ENCODE measurements around the gene BRS3.

The BRS3 gene

DNA sequence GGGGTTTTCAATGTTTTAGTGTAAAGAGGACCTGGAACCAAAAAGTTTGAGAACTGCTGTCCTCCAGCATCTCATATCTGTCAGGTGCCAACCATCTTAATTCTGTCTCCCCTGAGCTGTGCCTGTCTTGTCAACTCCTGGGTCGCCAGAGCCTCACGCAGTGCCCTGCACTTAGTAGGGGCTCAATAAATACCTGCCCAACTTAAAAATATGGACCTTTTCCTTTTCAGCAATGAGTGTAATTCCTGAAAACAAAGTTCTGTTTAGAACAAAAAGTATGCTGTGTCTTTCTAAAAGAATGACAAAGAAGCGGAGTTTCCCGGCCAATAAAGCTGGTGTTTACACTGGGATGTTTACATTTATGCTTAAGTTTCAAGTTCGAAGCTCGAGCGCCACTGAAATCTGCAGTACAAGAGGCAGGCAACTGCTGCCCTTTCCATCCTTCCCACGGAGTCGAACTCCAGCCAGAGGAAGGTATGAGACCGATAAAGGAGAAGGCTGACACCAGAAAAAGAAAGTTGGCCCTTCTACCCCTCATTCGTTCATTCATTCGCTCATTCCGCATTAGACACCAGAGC lies 8.5 kb downstream of the BRS3 start:
- H3K27ac ChIP-seq (ENCODE audit: low read length) = peak overlapping the region; percentile 95
- no peaks in the 10 kb centered on the region for H3K27me3 ChIP-seq (ENCODE audit: low read depth, low read length)
- H3K4me3 ChIP-seq (ENCODE audit: low read depth in 1 of 2, low read length in 2 of 2) = peak overlapping the region; percentile 79 to 84
- H3K9me3 ChIP-seq (ENCODE audit: control insufficient read depth in 1 of 2, low read length in 2 of 2) = no peaks in the 10 kb centered on the region
- H3K4me1 ChIP-seq (ENCODE audit: control insufficient read depth in 1 of 2, insufficient read depth in 2 of 2, low read length in 2 of 2) = no peaks in the 10 kb centered on the region
- peaks cover 6 to 7% of the 10 kb centered on the region in 2 donors for H3K36me3 ChIP-seq (ENCODE audit: control insufficient read depth in 1 of 2, insufficient read depth in 2 of 2, low read length in 2 of 2)

DNA sequence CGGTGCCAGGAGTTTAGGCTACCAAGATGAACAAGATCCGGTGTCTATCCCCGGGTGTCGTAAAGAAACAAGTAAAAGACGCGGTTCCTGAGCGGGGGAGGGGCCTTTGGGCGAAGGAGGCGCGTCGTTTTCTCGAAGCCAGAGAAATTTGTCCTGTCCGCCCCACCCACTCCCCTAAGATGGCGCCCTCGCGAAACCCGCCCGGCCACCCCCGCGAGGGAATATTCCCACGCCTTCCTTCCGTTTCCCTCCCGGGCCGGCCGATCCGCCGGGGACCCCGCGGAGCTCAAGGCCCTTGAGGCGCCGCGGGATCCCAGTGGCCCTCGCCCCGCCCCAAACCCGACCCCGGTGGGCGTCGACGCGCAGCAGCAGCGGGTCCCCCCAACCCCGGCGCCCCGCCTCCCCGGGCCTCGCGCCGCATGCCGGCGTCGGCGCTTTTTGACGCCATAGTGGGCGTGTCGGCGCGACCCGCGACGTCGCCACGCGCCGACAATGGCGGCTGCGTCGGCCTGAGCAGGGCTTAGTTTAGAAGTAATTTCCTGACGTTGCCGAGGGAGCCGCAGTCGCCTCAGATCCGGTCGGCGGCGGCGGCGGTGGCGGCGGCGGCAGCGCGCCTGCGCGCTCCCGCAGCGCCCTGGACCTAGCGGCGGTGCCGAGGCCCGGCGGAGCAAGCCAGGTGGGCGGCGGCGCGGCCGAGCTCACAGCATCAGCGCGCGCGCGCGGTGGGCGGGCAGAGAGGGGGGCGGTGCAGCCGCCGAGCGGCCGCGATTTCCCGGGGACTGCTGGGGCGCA lies 9.2 kb downstream of the BRS3 start:
- no peaks in the 10 kb centered on the region for H3K27me3 ChIP-seq (ENCODE audit: low read depth, low read length)
- H3K4me3 ChIP-seq (ENCODE audit: low read depth in 1 of 2, low read length in 2 of 2) = peak overlapping the region; percentile 79 to 84
- peaks cover 8 to 11% of the 10 kb centered on the region in 2 donors for H3K36me3 ChIP-seq (ENCODE audit: control insufficient read depth in 1 of 2, insufficient read depth in 2 of 2, low read length in 2 of 2)
- H3K4me1 ChIP-seq (ENCODE audit: control insufficient read depth in 1 of 2, insufficient read depth in 2 of 2, low read length in 2 of 2) = no peaks in the 10 kb centered on the region
- no peaks in the 10 kb centered on the region for H3K9me3 ChIP-seq (ENCODE audit: control insufficient read depth in 1 of 2, low read length in 2 of 2)
- H3K27ac ChIP-seq (ENCODE audit: low read length) = peak overlapping the region; percentile 95

DNA sequence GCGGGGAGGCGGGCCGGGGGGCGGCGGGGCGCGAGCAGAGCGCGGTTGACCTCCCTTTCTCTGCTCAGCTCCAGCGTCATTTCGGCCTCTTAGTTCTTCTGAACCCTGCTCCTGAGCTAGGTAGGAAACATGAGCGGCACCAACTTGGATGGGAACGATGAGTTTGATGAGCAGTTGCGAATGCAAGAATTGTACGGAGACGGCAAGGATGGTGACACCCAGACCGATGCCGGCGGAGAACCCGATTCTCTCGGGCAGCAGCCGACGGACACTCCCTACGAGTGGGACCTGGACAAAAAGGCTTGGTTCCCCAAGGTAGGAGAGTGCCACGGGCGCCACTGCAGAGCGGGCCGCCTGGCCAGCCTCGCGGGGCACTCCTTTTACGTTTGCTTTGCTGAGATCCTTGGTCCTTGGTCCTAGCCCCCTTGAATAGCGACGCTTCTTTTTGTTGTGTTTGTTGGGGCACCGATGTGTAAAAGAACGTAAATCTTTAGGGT lies 9.9 kb downstream of the BRS3 start, which contains the start of gene HTATSF1:
HTATSF1 (plus strand) TSS at position 37 of the 497 bp plus-strand sequence; CDS start at position 130, 93 bp downstream.
- H3K9me3 ChIP-seq (ENCODE audit: control insufficient read depth in 1 of 2, low read length in 2 of 2) = no peaks in the 10 kb centered on the region

DNA sequence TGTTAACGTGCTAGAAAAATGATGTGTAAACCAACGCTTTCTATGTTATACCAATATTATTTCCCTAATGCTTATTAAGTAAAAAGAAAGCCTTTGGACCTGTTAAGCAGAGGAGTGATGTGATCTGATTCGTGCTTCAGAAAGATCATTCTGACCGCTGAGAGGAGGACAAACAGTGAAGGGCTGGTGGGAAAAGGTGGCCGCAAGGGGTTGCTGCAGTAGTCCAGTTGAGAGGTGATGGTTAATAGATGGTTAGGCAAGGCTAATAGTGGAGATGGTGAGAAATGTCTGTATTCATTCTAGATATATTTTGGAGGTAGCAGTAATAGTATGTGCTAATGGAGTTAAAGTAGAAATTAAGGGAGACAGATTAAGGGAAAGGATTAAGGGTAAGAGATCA lies 31.3 kb downstream of the BRS3 start:
- Histone ChIP-seq H3K27me3 (ENCODE audit: low read depth, low read length) (no peaks in the 10 kb centered on the region), H3K27ac (ENCODE audit: low read length) (no peak overlapping the region), H3K4me1 (ENCODE audit: control insufficient read depth in 1 of 2, insufficient read depth in 2 of 2, low read length in 2 of 2) (no peaks in the 10 kb centered on the region), H3K36me3 (ENCODE audit: control insufficient read depth in 1 of 2, insufficient read depth in 2 of 2, low read length in 2 of 2) (no peaks in the 10 kb centered on the region), H3K9me3 (ENCODE audit: control insufficient read depth in 1 of 2, low read length in 2 of 2) (no peaks in the 10 kb centered on the region), H3K4me3 (ENCODE audit: low read depth in 1 of 2, low read length in 2 of 2) (no peak overlapping the region)

More for the DNA sequence above, 9.9 kb downstream of the BRS3 start, which contains the start of gene HTATSF1:
- Histone ChIP-seq H3K27me3 (ENCODE audit: low read depth, low read length) (no peaks in the 10 kb centered on the region), H3K4me3 (ENCODE audit: low read depth in 1 of 2, low read length in 2 of 2) (peak within 1 kb of the TSS; percentile 79 to 84), H3K36me3 (ENCODE audit: control insufficient read depth in 1 of 2, insufficient read depth in 2 of 2, low read length in 2 of 2) (peaks cover 9 to 11% of the 10 kb centered on the region in 2 donors), H3K27ac (ENCODE audit: low read length) (peak within 1 kb of the TSS; percentile 95), H3K4me1 (ENCODE audit: control insufficient read depth in 1 of 2, insufficient read depth in 2 of 2, low read length in 2 of 2) (no peaks in the 10 kb centered on the region)

DNA sequence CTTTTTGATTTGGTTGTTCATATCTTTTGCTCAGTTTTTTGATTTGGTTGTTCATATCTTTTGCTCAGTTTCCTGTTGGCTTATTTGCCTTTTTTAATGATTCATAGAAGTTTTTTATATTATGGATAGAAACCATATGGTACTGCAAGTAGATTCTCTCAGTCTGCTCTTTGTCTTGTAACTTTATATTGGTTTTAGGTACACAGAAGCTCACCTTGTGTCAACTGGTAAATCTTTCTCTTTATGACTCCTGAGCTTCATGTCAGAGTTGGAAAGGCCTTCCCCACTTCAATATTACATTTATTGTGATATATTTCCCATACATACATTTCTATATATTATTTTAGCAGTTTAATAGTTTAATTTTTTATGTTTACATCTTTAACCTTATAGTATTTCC lies 36.0 kb downstream of the BRS3 start:
- H3K36me3 ChIP-seq (ENCODE audit: control insufficient read depth in 1 of 2, insufficient read depth in 2 of 2, low read length in 2 of 2) = no peaks in the 10 kb centered on the region
- H3K27ac ChIP-seq (ENCODE audit: low read length) = no peak overlapping the region
- no peak overlapping the region for H3K4me3 ChIP-seq (ENCODE audit: low read depth in 1 of 2, low read length in 2 of 2)

DNA sequence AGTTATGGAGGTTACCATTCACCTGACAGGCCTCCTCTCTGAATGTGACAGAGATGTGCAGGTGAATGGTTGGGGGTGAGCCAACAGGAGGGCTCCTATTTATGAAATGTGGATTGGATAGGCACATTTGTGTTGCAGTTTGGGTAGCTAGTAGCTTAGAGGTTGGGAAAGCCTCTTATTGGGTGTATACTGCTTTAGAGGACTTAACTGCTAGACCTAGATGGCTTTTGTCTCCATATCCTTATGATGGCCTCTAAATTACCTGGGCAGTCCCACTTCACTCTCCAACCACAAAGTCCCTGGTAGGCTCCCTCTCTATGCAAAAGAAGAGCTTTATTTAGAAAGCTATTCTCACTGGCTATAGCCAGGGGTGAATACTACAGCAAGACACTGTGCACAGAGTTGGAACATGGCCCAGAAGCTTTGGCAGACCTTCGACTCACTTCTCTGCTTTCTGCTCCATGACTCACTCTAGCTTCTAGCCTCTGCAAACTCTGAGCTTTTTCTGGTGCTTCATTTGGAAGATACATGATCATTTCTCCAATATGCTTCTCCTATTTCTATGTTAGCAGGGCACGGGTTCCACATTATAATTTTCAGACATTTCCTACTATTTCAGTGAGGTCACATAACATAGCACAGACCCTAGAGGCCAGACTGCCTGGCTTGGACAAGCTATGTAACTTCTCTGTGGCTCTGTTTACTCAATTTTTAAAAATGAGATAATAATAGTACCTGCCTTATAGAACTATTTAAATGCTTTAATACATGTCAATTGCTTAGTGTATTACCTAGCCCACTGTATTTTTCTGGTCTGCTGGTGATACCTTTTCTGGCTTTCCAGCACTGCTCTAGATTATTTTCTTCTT lies 38.2 kb downstream of the BRS3 start:
- peaks cover 3 to 4% of the 10 kb centered on the region in 2 donors for H3K4me1 ChIP-seq (ENCODE audit: control insufficient read depth in 1 of 2, insufficient read depth in 2 of 2, low read length in 2 of 2)
- H3K27ac ChIP-seq (ENCODE audit: low read length) = no peak overlapping the region
- no peaks in the 10 kb centered on the region for H3K27me3 ChIP-seq (ENCODE audit: low read depth, low read length)
- no peaks in the 10 kb centered on the region for H3K9me3 ChIP-seq (ENCODE audit: control insufficient read depth in 1 of 2, low read length in 2 of 2)
- H3K36me3 ChIP-seq (ENCODE audit: control insufficient read depth in 1 of 2, insufficient read depth in 2 of 2, low read length in 2 of 2) = no peaks in the 10 kb centered on the region
- H3K4me3 ChIP-seq (ENCODE audit: low read depth in 1 of 2, low read length in 2 of 2) = no peak overlapping the region

More for the DNA sequence above, 36.0 kb downstream of the BRS3 start:
- Histone ChIP-seq H3K4me1 (ENCODE audit: control insufficient read depth in 1 of 2, insufficient read depth in 2 of 2, low read length in 2 of 2) (peaks cover 3 to 4% of the 10 kb centered on the region in 2 donors), H3K9me3 (ENCODE audit: control insufficient read depth in 1 of 2, low read length in 2 of 2) (no peaks in the 10 kb centered on the region), H3K27me3 (ENCODE audit: low read depth, low read length) (no peaks in the 10 kb centered on the region)

DNA sequence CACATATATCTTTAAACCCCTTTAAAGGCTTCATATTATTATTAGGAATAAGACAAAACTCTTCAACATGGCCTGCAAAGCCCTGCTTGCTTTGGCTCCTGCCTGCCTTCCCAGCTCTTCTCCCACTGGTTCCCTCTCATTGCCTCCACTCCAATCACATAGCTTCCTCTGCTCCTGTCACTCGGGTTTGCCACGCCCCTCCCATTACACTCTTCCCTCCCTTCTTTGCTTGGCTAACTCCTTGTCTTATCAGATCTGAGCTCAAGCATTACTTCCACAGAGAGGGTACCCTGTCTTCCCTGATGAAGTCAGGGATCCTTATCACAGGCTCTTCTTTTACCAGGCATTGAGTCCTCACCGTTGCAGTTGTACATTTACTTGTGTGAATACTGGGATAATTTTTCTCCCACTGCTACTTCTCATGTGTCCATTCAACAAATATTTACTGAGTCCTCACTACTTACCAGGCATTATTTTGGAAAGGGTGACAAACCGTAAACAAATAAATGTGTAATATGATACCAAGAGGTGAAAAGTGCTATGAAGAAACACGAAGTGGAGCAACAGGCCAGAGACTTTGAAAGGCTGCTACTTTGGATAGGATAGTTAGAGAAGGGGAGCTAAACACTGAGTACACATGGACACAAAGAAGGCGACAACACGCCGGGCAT lies 41.0 kb downstream of the BRS3 start:
- Histone ChIP-seq H3K4me3 (ENCODE audit: low read depth in 1 of 2, low read length in 2 of 2) (no peak overlapping the region), H3K27ac (ENCODE audit: low read length) (no peak overlapping the region), H3K4me1 (ENCODE audit: control insufficient read depth in 1 of 2, insufficient read depth in 2 of 2, low read length in 2 of 2) (peaks cover 3 to 4% of the 10 kb centered on the region in 2 donors), H3K36me3 (ENCODE audit: control insufficient read depth in 1 of 2, insufficient read depth in 2 of 2, low read length in 2 of 2) (no peaks in the 10 kb centered on the region), H3K9me3 (ENCODE audit: control insufficient read depth in 1 of 2, low read length in 2 of 2) (no peaks in the 10 kb centered on the region), H3K27me3 (ENCODE audit: low read depth, low read length) (no peaks in the 10 kb centered on the region)

DNA sequence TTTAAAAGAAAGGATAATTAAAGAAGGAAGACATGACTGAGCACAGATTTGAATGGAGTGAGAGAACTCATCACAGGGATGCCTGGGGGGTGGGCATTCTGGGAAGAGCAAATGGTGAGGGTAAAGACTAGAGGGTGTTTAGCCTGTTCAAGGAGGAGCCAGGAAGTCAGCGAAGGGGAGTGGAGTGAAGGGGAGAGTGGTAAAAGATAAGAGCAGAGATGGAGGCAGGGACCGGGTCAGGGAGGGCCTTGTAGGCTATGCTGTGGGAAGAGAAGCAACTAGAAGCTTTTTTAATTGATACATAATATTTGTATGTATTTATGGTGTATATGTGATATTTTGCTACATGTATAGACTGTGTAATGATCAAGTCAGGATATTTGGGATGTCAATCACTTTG lies 42.0 kb downstream of the BRS3 start:
- H3K27me3 ChIP-seq (ENCODE audit: low read depth, low read length) = no peaks in the 10 kb centered on the region
- no peaks in the 10 kb centered on the region for H3K9me3 ChIP-seq (ENCODE audit: control insufficient read depth in 1 of 2, low read length in 2 of 2)
- no peak overlapping the region for H3K4me3 ChIP-seq (ENCODE audit: low read depth in 1 of 2, low read length in 2 of 2)
- H3K27ac ChIP-seq (ENCODE audit: low read length) = no peak overlapping the region
- H3K4me1 ChIP-seq (ENCODE audit: control insufficient read depth in 1 of 2, insufficient read depth in 2 of 2, low read length in 2 of 2) = peaks cover 3 to 4% of the 10 kb centered on the region in 2 donors
- H3K36me3 ChIP-seq (ENCODE audit: control insufficient read depth in 1 of 2, insufficient read depth in 2 of 2, low read length in 2 of 2) = no peaks in the 10 kb centered on the region

DNA sequence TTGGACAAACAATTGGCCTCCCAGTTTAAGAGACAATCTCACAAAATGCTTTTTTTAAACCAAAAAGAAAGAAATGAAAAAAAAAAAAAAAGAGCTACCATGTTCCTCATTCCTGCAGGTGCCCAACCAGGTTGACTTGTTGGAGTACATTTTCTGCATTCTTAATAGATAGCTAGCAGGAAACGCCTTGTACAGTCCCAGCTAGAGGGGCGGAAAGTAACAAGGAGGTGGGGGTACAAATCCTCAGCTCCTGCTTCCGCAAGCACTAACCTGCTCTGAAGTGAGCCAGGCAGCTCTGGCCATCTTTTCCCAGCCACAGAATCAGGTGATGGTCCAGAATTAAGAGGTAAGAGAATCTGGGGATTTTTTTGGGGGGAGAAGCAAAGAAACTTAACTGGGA lies 44.2 kb downstream of the BRS3 start, which contains the start of gene VGLL1:
VGLL1 (plus strand) TSS at position 265 of the 400 bp plus-strand sequence. CDS start 3,806 bp downstream, outside the sequence.
- Histone ChIP-seq H3K4me1 (ENCODE audit: control insufficient read depth in 1 of 2, insufficient read depth in 2 of 2, low read length in 2 of 2) (no peaks in the 10 kb centered on the region), H3K36me3 (ENCODE audit: control insufficient read depth in 1 of 2, insufficient read depth in 2 of 2, low read length in 2 of 2) (no peaks in the 10 kb centered on the region), H3K27ac (ENCODE audit: low read length) (no peak within 1 kb of the TSS), H3K4me3 (ENCODE audit: low read depth in 1 of 2, low read length in 2 of 2) (no peak within 1 kb of the TSS), H3K27me3 (ENCODE audit: low read depth, low read length) (no peaks in the 10 kb centered on the region), H3K9me3 (ENCODE audit: control insufficient read depth in 1 of 2, low read length in 2 of 2) (no peaks in the 10 kb centered on the region)

DNA sequence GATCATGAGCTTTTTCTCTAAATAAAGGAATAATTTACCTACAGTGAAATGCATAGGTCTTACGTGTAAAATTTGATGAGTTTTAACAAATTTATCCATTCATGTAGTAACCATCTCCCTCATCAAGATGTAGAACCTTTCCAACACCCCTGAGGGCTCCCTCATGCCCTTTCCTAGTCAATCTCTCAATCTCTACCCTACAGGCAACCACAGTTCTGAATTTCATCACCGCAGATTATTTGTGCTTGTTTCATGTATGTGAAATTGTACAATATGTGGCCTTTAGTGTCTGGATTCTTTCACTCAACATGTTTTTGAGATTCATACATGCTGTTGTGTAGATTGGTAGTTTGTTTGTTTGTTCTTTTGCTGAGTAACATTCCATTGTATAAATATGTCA lies 46.4 kb downstream of the BRS3 start:
- H3K36me3 ChIP-seq (ENCODE audit: control insufficient read depth in 1 of 2, insufficient read depth in 2 of 2, low read length in 2 of 2) = no peaks in the 10 kb centered on the region
- H3K27ac ChIP-seq (ENCODE audit: low read length) = no peak overlapping the region
- H3K9me3 ChIP-seq (ENCODE audit: control insufficient read depth in 1 of 2, low read length in 2 of 2) = no peaks in the 10 kb centered on the region
- no peaks in the 10 kb centered on the region for H3K4me1 ChIP-seq (ENCODE audit: control insufficient read depth in 1 of 2, insufficient read depth in 2 of 2, low read length in 2 of 2)
- no peaks in the 10 kb centered on the region for H3K27me3 ChIP-seq (ENCODE audit: low read depth, low read length)
- H3K4me3 ChIP-seq (ENCODE audit: low read depth in 1 of 2, low read length in 2 of 2) = no peak overlapping the region

All from muscle layer of duodenum (tissue), 2 donors.